GM12865 (cell line): ENCODE data around the gene RRM2.

Experiments used
- DNase-seq: peaks from one replicate; pipeline ENCODE4 v3.0.0; 2010; ENCODE audit warnings: low read depth
- H3K4me3 ChIP-seq: 2 replicates; pipeline ENCODE4 v1.5.1; 2011; ENCODE audit warnings: mild to moderate bottlenecking, low read depth, low read length, control low read depth
- TF ChIP-seq, protein P1 (sequence below): IDR thresholded peaks from 2 replicates; pipeline ENCODE4 v1.5.1; 2011; ENCODE audit warnings: low read length, control low read depth, low read depth, inconsistent platforms; ENCODE audit not compliant: insufficient read depth; ENCODE audit errors: missing control alignments

The RRM2 gene

DNA sequence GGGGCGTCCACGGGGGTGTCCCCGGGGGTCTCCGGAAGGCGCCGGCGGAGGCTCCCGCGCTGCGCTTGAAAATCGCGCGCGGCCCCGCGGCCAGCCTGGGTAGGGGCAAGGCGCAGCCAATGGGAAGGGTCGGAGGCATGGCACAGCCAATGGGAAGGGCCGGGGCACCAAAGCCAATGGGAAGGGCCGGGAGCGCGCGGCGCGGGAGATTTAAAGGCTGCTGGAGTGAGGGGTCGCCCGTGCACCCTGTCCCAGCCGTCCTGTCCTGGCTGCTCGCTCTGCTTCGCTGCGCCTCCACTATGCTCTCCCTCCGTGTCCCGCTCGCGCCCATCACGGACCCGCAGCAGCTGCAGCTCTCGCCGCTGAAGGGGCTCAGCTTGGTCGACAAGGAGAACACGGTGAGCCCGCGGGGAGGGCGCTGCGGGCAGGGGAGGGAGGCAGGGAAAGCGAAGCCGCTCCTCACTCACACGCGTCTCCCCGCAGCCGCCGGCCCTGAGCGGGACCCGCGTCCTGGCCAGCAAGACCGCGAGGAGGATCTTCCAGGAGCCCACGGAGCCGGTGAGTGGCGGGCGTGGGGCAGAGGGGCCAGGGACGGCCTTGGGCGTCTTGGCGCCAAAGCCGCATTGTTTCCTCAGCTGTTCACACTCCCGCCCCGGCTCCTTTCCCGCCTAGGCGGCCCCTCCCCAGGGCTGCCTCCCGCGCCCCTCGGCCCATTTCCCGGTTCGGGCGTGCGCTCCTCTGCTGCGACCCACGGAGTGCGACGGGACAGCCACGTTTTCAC lies at the start of gene RRM2:
TSS of gene RRM2 (plus strand) at position 240 of the 781 bp plus-strand sequence. CDS start at position 300, 60 bp downstream.
- H3K4me3 ChIP-seq, result peak within 1 kb of the TSS; percentile 90
- peak; percentile 98 for DNase-seq
- TF ChIP-seq, protein P1, sequence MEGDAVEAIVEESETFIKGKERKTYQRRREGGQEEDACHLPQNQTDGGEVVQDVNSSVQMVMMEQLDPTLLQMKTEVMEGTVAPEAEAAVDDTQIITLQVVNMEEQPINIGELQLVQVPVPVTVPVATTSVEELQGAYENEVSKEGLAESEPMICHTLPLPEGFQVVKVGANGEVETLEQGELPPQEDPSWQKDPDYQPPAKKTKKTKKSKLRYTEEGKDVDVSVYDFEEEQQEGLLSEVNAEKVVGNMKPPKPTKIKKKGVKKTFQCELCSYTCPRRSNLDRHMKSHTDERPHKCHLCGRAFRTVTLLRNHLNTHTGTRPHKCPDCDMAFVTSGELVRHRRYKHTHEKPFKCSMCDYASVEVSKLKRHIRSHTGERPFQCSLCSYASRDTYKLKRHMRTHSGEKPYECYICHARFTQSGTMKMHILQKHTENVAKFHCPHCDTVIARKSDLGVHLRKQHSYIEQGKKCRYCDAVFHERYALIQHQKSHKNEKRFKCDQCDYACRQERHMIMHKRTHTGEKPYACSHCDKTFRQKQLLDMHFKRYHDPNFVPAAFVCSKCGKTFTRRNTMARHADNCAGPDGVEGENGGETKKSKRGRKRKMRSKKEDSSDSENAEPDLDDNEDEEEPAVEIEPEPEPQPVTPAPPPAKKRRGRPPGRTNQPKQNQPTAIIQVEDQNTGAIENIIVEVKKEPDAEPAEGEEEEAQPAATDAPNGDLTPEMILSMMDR, result no peak

DNA sequence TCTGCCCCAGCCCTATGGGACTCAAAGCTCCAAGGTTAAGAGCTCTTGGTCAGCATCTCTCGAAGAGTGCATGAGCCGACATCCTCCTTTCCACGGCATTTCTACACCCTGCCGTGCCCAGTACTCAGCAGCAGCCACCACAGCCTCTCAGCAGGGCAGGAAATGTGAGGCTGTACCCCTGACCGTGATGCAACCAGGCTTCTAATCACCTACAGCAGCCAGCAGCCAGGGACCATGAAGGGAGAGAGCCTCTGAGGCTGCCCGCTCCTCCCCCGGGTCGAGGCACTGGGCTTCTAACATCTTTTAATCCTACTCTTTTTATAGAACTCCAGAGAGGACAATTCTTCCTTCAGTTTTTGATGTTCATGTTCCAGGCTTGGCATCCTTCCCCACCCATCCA lies 48.8 kb upstream of the RRM2 start:
- DNase-seq, result no peak
- TF ChIP-seq, protein P1, result no peak

GRCh38 chr2:10075101-10075500 lies 47.4 kb upstream of the RRM2 start:
- H3K4me3 ChIP-seq, result no peak overlapping the region
- TF ChIP-seq, protein P1, result no peak
- DNase-seq, result no peak

More for the DNA sequence above, 48.8 kb upstream of the RRM2 start:
- H3K4me3 ChIP-seq, result no peak overlapping the region

GRCh38 chr2:10075571-10076209 lies 46.8 kb upstream of the RRM2 start:
- no peak overlapping the region for H3K4me3 ChIP-seq
- TF ChIP-seq, protein P1, result no peak
- DNase-seq, result no peak

- H3K4me3 ChIP-seq, result no peak overlapping the region
- TF ChIP-seq, protein P1, result no peak
- DNase-seq, result no peak
Observed at GRCh38 chr2:10076511-10076910, 46.0 kb upstream of the RRM2 start.

DNA sequence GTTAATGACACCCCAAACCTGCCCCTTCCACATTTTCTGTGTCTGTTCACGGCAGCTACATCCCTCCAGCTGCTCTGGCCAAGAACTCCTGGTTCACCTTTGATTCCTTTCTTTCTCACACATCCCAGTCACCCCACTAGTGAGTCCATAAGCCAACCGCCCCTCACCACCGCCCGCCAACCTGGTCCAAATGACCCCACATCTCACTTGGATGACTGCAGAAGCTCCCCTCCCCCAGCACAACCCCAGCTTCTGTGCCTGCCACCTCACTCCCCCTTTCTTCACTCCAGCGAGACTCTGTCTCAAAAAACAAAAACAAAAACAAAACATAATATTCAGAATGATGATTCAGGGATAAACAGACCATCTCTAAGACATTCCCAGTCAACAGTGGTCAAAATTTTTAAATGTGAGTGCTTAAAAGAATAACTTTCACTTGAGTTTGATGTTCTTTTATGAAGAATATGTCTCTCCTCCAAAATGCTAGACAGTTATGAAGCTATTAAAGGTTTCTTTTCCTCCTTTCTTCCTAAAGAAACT lies 45.5 kb upstream of the RRM2 start:
- TF ChIP-seq, protein P1, result no peak
- DNase-seq, result no peak
- H3K4me3 ChIP-seq, result no peak overlapping the region
